Forelimb muscle (tissue), 1 donor: Measurements from ENCODE around the gene FEM1A. TPM values are rescaled to one million over a fixed set of nuclear protein-coding genes. Genes with fewer than 3 reads are reported as not detected.
"Not testable (repeated sequence)": the region's sequence is repeated elsewhere in the genome, so short reads cannot be mapped to it uniquely, and the experiment has no call there.

Experiments
- DNase-seq: peaks from one replicate; pipeline ENCODE4 v3.0.0-alpha.2; 2013; ENCODE audit warnings: low read depth
- polyA plus RNA-seq: library from polyadenylated mRNA; unstranded; fragments of 120-200 nt; gene quantifications from one replicate; pipeline ENCODE4 v1.2.1, GENCODE V29; 2013; ENCODE audit not compliant: insufficient read length

FEM1A gene
- 3.2 TPM for polyA plus RNA-seq

- DNase-seq = peak; percentile 100
Measured at GRCh38 chr19:4791183-4792018, at the start of gene FEM1A. Gene FEM1A (plus strand): TSS chr19:4791734. CDS start chr19:4791855, 121 bp downstream.

- DNase-seq = no peak
Measured at GRCh38 chr19:4742723-4743646, 48.5 kb upstream of the FEM1A start.

GRCh38 chr19:4744451-4745174 lies 46.9 kb upstream of the FEM1A start:
- peak; percentile 70 for DNase-seq

GRCh38 chr19:4745175-4745574 lies 46.4 kb upstream of the FEM1A start:
- DNase-seq = not testable (repeated sequence)

- no peak for DNase-seq
Measured at GRCh38 chr19:4745986-4746385, 45.5 kb upstream of the FEM1A start.

- DNase-seq = no peak
Measured at GRCh38 chr19:4748185-4748584, 43.3 kb upstream of the FEM1A start.

GRCh38 chr19:4748589-4748988 lies 42.9 kb upstream of the FEM1A start:
- no peak for DNase-seq

- no peak for DNase-seq
Measured at GRCh38 chr19:4749870-4750590, 41.5 kb upstream of the FEM1A start.

- DNase-seq = no peak
Measured at GRCh38 chr19:4754248-4754647, 37.3 kb upstream of the FEM1A start.

GRCh38 chr19:4755459-4755858 lies 36.1 kb upstream of the FEM1A start:
- no peak for DNase-seq

GRCh38 chr19:4758082-4758481 lies 33.5 kb upstream of the FEM1A start:
- no peak for DNase-seq

GRCh38 chr19:4758659-4759058 lies 32.9 kb upstream of the FEM1A start:
- no peak for DNase-seq

- DNase-seq = peak; percentile 67
Measured at GRCh38 chr19:4759388-4760284, 31.9 kb upstream of the FEM1A start.

- no peak for DNase-seq
Measured at GRCh38 chr19:4760285-4760650, 31.3 kb upstream of the FEM1A start.

GRCh38 chr19:4763021-4763420 lies 28.5 kb upstream of the FEM1A start:
- DNase-seq = no peak

- no peak for DNase-seq
Measured at GRCh38 chr19:4764393-4764660, 27.2 kb upstream of the FEM1A start.

- peak; percentile 81 for DNase-seq
Measured at GRCh38 chr19:4768934-4769777, 22.4 kb upstream of the FEM1A start.

- DNase-seq = no peak
Measured at GRCh38 chr19:4772566-4772965, 19.0 kb upstream of the FEM1A start.

- DNase-seq = no peak
Measured at GRCh38 chr19:4773047-4773640, 18.4 kb upstream of the FEM1A start.
